Endothelial cell of hepatic sinusoid (primary cell): ENCODE data around the gene SLC36A3.
"Not testable (repeated sequence)": the region's sequence is repeated elsewhere in the genome, so short reads cannot be mapped to it uniquely, and the experiment has no call there.

Source experiments
- in situ Hi-C: cut with HindIII; loops from 2 replicates; pipeline ENCODE4 v1.10.0; 2017; ENCODE audit warnings: low sequenced_read_pairs

Gene SLC36A3

GRCh38 chr5:151309266-151309665, 5.7 kb upstream of the SLC36A3 start:
- in situ Hi-C loops: not testable (repeated sequence)

- in situ Hi-C loops: no loop called here
Measured at GRCh38 chr5:151298063-151298855, 5.3 kb downstream of the SLC36A3 start.

- in situ Hi-C loops: no loop called here
Measured at GRCh38 chr5:151296974-151297373, 6.6 kb downstream of the SLC36A3 start.

GRCh38 chr5:151296478-151296830, 7.1 kb downstream of the SLC36A3 start:
- in situ Hi-C loops: no loop called here

GRCh38 chr5:151295791-151296477, 7.6 kb downstream of the SLC36A3 start:
- in situ Hi-C loops: no loop called here

GRCh38 chr5:151295138-151295537, 8.4 kb downstream of the SLC36A3 start:
- in situ Hi-C loops: no loop called here

- in situ Hi-C loops: no loop called here
Measured at GRCh38 chr5:151293624-151294023, 9.9 kb downstream of the SLC36A3 start.

GRCh38 chr5:151288180-151288579, 15.4 kb downstream of the SLC36A3 start:
- in situ Hi-C loops: no loop called here

- in situ Hi-C loops: no loop called here
Measured at GRCh38 chr5:151286246-151286645, 17.3 kb downstream of the SLC36A3 start.

- in situ Hi-C loops: no loop called here
Measured at GRCh38 chr5:151285683-151286082, 17.9 kb downstream of the SLC36A3 start.

GRCh38 chr5:151284392-151284967, 19.1 kb downstream of the SLC36A3 start:
- in situ Hi-C loops: no loop called here

- in situ Hi-C loops: no loop called here
Measured at GRCh38 chr5:151283120-151283825, 20.3 kb downstream of the SLC36A3 start.

- in situ Hi-C loops: no loop called here
Measured at GRCh38 chr5:151281001-151281639, 22.4 kb downstream of the SLC36A3 start.

- in situ Hi-C loops: no loop called here
Measured at GRCh38 chr5:151280443-151280842, 23.1 kb downstream of the SLC36A3 start.

- in situ Hi-C loops: loop anchor here (5.0 to 10.0 kb wide), 2 partner anchors 56 to 87 kb away; no protein-coding TSS in a partner anchor
Measured at GRCh38 chr5:151278845-151279244, 24.7 kb downstream of the SLC36A3 start.

GRCh38 chr5:151275803-151276202, 27.8 kb downstream of the SLC36A3 start:
- in situ Hi-C loops: loop anchor here (5.0 to 10.0 kb wide), 2 partner anchors 59 to 84 kb away; no protein-coding TSS in a partner anchor

- in situ Hi-C loops: loop anchor here (5.0 to 10.0 kb wide), 2 partner anchors 60 to 82 kb away; no protein-coding TSS in a partner anchor
Measured at GRCh38 chr5:151274666-151275065, 28.9 kb downstream of the SLC36A3 start.

GRCh38 chr5:151271336-151271735, 32.2 kb downstream of the SLC36A3 start:
- in situ Hi-C loops: loop anchor here (10.0 kb wide), 1 partner anchor 63 kb away; no protein-coding TSS in a partner anchor

GRCh38 chr5:151270599-151270998, 33.0 kb downstream of the SLC36A3 start:
- in situ Hi-C loops: loop anchor here (10.0 kb wide), 1 partner anchor 64 kb away; no protein-coding TSS in a partner anchor

- in situ Hi-C loops: no loop called here
Measured at GRCh38 chr5:151267491-151268260, 35.9 kb downstream of the SLC36A3 start.
